ENCODE measurements around the gene TAOK1. TPM values are rescaled to one million over a fixed set of nuclear protein-coding genes. Genes with fewer than 3 reads are reported as not detected.

Gene TAOK1
- polyA plus RNA-seq, 4 donors = 43.9 to 48.7 (median 48.1) TPM

- no peak for DNase-seq (ENCODE audit: low read depth in 4 of 4, low spot score in 3 of 4)
Observed at GRCh38 chr17:29578626-29579485, 188.7 kb downstream of the TAOK1 start.

GRCh38 chr17:29579866-29580771, 190.0 kb downstream of the TAOK1 start:
- peak in 1 of 4 donors; percentile 63 for DNase-seq (ENCODE audit: low read depth in 4 of 4, low spot score in 3 of 4)

- no peak for DNase-seq (ENCODE audit: low read depth in 4 of 4, low spot score in 3 of 4)
Observed at GRCh38 chr17:29581583-29582253, 191.6 kb downstream of the TAOK1 start.

GRCh38 chr17:29582254-29582765, 192.1 kb downstream of the TAOK1 start:
- DNase-seq (ENCODE audit: low read depth in 4 of 4, low spot score in 3 of 4) = no peak

GRCh38 chr17:29582772-29583171, 192.6 kb downstream of the TAOK1 start:
- no peak for DNase-seq (ENCODE audit: low read depth in 4 of 4, low spot score in 3 of 4)

- no peak for DNase-seq (ENCODE audit: low read depth in 4 of 4, low spot score in 3 of 4)
Observed at GRCh38 chr17:29583324-29584248, 193.4 kb downstream of the TAOK1 start.

- DNase-seq (ENCODE audit: low read depth in 4 of 4, low spot score in 3 of 4) = no peak
Observed at GRCh38 chr17:29584452-29585079, 194.4 kb downstream of the TAOK1 start.

GRCh38 chr17:29585080-29585751, 195.1 kb downstream of the TAOK1 start:
- DNase-seq (ENCODE audit: low read depth in 4 of 4, low spot score in 3 of 4) = no peak

- DNase-seq (ENCODE audit: low read depth in 4 of 4, low spot score in 3 of 4) = no peak
Observed at GRCh38 chr17:29586676-29587469, 196.7 kb downstream of the TAOK1 start.

GRCh38 chr17:29587591-29587990, 197.4 kb downstream of the TAOK1 start:
- DNase-seq (ENCODE audit: low read depth in 4 of 4, low spot score in 3 of 4) = no peak

- DNase-seq (ENCODE audit: low read depth in 4 of 4, low spot score in 3 of 4) = no peak
Observed at GRCh38 chr17:29588017-29588561, 197.9 kb downstream of the TAOK1 start.

- no peak for DNase-seq (ENCODE audit: low read depth in 4 of 4, low spot score in 3 of 4)
Observed at GRCh38 chr17:29588562-29589411, 198.6 kb downstream of the TAOK1 start.

- peak in 2 of 4 donors; percentile 52 to 81 for DNase-seq (ENCODE audit: low read depth in 4 of 4, low spot score in 3 of 4)
Observed at GRCh38 chr17:29589524-29590410, 199.6 kb downstream of the TAOK1 start, which contains the start of gene GIT1. GIT1 (minus strand) TSS chr17:29589648; CDS start chr17:29589378, 270 bp downstream.

GRCh38 chr17:29590411-29591145, 200.4 kb downstream of the TAOK1 start:
- DNase-seq (ENCODE audit: low read depth in 4 of 4, low spot score in 3 of 4) = no peak

Data from right renal pelvis (tissue), 4 donors.